ENCODE measurements around the gene ECM1.

The ECM1 gene

DNA sequence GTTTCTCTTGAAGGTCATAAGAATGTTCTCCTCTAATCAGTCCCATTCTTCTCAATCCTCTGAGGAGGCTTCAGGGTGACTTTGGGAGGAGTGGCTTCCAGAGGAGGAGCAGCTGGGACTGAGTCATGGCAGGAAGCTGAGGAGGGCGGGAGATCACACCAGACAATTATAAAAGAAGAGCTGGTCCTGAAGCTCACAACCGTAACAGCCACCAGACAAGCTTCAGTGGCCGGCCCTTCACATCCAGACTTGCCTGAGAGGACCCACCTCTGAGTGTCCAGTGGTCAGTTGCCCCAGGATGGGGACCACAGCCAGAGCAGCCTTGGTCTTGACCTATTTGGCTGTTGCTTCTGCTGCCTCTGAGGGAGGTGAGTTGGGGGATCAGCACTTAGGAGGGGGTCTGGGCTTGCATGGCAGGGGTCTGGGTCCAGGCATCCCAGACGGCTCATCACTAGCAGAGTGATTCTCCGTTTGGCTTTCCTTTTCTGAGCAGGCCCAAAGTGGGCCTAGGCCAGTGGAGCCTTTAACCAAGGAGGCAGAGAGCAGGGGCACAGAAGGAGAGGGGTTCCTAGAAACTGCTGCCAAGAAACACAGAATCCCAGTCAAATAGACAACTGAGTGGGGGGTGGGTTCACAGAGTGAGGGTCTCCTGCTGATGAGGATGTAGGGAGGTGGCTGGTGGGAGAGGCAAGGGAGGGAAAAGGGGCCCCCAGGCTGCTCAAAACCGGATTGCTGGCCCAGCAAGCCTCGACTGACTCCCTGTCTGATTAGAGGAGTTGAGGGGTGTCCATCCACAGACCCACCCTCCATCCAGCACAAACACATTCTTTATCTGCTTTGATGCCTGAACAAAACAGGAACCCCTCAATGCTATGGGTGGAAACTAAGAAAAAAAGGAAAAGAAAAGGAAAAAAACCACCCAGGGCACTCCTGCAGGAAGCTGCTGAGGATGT, at the start of gene ECM1:
TSS of gene ECM1 (plus strand) at position 198 of the 953 bp plus-strand sequence. CDS start at position 299, 101 bp downstream.
- no peak for FAIRE-seq

- peak; percentile 56 for FAIRE-seq
Measured at GRCh38 chr1:150464422-150464826, 43.5 kb upstream of the ECM1 start.

DNA sequence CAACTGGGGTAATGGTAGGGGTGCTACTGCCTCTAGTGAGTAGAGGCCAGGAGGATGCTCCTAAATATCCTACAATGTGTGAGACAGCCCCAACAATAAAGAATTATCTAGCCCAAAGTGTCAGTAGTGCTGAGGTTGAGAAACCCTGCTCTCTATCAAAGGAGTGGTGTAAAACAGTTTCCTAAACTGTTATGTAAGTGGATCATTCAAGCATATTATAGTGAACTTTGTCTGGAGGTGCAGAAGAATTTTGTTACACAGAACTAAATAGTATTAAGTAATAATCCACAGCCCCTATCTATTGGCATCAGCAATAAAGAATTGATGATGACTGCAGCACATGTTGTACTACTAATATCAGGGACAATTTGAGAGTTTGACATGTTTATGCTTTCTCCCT, 40.9 kb upstream of the ECM1 start:
- FAIRE-seq: no peak

GRCh38 chr1:150469291-150469690, 38.6 kb upstream of the ECM1 start:
- FAIRE-seq: no peak

- FAIRE-seq: no peak
Measured at GRCh38 chr1:150472601-150473200, 35.2 kb upstream of the ECM1 start.

- FAIRE-seq: no peak
Measured at GRCh38 chr1:150473659-150474058, 34.2 kb upstream of the ECM1 start.

GRCh38 chr1:150474869-150475268, 33.0 kb upstream of the ECM1 start:
- no peak for FAIRE-seq

GRCh38 chr1:150476754-150477153, 31.2 kb upstream of the ECM1 start:
- no peak for FAIRE-seq

GRCh38 chr1:150477320-150477719, 30.6 kb upstream of the ECM1 start:
- no peak for FAIRE-seq

DNA sequence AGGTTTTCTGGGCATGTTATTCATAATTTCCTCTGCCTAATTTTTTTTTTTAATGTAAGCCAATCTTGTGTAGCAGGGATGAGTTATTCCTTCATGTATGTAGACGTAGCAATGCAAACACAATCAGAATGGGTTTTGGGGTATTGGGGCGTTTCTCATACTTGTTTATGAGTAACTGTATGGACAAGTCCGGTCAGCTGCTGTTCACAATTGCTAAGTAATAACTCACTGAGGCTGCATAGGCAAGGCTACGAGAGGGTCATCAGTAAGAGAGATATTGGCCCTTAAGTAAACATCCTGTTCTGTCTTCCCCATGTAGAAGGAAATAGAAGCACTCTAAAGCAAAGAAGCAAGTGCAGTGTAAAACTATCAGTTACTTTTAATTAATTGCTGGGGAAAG, 30.2 kb upstream of the ECM1 start:
- FAIRE-seq: no peak

GRCh38 chr1:150479370-150479769, 28.5 kb upstream of the ECM1 start:
- no peak for FAIRE-seq

DNA sequence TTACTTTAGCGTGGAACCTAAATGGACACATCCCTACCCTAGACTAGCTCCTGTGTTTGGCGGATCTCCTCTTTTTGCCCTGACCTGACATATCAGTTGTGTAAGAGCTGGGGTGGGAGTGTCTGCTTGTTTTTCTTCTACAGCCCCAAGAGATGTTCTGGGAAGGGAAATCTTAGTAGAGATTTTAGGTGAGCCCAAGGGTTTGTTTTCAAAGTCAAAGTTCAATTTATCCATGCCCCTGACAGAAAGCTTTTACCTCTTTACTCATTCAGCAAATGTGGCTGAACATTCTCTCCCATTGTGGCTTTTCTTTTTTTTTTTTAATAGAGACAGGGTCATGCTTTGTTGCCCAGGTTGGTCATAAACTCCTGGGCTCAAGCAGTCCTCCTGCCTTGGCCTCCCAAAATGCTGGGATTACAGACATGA, 28.0 kb upstream of the ECM1 start:
- FAIRE-seq: no peak

DNA sequence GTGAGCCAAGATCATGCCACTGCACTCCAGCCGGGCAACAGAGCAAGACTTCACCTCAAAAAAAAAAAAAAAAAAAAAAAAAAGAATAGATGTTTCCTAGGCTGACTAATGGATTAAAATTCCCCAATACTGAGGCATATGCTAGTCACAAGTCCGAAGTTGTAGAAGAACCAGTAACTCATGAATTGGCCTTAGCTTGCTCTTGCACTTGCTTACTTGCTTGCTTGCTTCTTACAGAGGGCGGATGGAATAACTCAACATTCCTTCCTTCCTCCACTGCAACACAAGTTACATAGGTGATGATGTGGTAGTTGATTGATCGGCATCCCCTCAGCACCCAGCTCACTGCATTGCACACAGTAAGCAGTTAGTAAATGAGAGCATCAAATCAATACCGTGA, 23.5 kb upstream of the ECM1 start:
- FAIRE-seq: no peak

DNA sequence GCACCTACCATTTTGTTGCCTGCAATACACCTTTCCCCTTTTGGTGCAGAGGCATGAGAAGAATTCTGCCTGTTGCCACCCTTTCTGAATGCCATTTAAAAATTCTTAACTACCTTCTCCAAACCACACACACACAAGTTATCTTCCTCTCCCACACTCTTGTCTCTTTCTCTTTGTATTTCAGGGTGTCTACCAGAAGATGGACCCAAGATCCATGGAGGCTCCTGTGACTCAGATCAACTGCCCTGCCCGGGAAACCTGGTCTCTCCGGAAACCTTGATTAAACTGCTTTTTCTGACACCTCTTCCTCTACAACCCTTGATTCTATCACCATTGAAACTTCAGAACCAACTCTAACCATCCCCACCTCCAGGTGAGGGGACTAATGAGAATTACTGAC, 23.0 kb upstream of the ECM1 start:
- FAIRE-seq: no peak

DNA sequence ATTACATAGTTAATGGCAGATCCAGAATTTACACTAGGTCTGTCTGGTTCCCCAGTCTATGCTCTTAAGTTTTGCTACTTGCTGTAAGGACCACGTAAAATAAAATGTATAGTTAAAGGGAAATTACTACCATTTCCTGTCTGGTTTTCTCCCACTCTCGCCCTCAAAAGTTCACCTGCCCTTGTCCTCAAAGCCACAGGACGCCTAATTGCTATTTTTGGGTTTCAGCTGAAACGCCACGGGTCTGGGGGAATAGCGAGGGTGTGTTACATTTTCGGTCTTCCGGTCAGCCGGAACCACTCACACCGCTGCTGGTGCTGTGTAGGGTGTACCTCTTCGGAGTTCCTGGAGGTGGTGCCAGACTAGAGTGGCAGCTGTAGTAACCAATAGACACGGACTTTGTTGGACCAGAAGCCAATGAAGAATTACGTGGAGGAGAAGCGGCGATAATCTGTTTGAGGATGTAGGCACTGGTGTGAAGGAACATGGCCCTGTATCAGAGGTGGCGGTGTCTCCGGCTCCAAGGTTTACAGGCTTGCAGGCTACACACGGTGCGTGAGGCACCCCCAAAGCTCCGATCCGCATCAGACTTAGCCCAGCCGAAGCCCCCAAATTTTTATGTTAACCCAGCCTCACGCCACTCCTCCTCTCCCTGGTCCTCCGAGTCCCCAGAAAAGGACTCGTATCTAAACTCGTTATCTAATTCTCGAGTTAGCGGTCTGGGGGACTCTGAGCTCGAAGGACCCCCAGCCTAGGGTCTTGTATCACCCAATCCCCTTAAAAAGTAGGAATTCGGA, 20.7 kb upstream of the ECM1 start, which contains the start of gene TARS2:
TSS of gene TARS2 (plus strand) at position 454 of the 797 bp plus-strand sequence. CDS start at position 486, 32 bp downstream.
- FAIRE-seq: peak; percentile 82

DNA sequence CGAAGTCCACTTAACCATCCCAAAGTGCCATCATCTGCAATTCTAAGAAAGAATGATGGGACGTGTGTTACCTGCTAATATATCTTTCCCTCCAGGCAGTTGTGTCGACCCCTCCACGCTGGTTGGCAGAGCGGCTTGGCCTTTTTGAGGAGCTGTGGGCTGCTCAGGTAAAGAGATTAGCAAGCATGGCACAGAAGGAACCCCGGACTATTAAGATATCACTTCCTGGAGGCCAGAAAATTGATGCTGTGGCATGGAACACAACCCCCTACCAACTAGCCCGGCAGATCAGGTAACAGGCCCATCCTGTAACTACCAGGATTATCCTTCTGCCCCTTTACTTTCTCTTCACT, 20.2 kb upstream of the ECM1 start:
- FAIRE-seq: no peak

DNA sequence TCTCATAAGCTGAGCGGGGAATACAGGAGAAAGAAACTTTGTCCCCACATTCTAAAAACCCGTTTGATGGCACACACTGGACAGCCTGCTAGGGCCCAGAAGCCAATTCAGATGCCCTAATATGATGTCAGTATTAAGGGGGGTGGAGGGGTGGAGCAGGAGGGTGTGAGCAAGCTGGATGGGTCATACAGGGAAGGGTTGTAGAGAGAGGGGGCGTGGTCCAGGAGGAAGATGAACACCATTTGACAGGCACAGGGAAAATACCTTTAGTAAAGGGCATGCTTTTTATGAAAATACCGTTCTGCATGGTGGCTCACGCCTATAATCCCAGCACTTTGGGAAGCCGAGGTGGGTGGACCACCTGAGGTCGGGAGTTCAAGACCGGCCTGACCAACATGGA, 14.7 kb upstream of the ECM1 start:
- no peak for FAIRE-seq

DNA sequence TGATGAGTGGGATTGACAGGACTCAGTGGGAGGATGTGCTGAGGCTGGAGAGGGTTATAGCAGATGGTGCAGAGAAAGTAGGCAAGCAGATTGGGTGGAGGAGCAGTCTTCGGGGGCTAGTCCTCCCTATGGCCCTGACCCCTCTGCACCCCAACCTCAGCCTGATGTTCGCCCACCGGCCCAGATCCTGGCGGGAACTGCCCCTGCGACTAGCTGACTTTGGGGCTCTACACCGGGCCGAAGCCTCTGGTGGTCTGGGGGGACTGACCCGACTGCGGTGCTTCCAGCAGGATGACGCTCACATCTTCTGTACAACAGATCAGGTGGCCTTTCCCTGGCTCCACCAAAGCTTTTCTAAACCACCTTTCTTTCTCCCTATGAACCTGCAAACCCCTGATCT, 9.6 kb upstream of the ECM1 start:
- no peak for FAIRE-seq

GRCh38 chr1:150505431-150505830, 2.5 kb upstream of the ECM1 start:
- FAIRE-seq: no peak

DNA sequence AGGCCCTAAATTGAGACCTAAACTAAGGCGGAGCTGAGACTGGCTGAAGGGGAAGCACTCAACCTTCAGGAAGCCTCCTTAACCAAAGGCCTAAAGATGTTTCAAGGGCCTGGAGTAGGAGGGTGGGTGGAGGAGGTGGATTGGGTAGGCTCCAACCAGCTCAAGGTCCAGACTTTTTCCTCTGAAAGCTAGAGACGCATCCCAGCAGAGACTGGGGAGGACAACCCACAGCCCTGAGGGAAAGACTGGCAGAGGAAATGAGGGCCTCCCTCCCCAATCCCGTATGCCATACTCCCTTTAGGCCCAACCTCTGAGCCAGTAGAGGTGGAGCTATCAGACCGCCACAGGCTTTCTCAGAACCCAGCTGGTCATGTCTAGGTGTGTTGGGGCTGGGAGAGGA, 1.1 kb downstream of the ECM1 start:
- FAIRE-seq: no peak

DNA sequence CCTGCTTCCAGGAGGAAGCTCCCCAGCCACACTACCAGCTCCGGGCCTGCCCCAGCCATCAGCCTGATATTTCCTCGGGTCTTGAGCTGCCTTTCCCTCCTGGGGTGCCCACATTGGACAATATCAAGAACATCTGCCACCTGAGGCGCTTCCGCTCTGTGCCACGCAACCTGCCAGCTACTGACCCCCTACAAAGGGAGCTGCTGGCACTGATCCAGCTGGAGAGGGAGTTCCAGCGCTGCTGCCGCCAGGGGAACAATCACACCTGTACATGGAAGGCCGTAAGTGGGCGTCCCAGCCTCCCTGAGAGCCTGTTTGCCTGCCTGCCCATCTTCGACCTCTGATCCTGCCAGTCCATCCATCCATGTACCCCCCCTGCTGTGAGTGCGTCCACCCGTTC, 3.6 kb downstream of the ECM1 start:
- no peak for FAIRE-seq

- FAIRE-seq: no peak
Measured at GRCh38 chr1:150511985-150512660, 4.2 kb downstream of the ECM1 start.

- FAIRE-seq: no peak
Measured at GRCh38 chr1:150512846-150513245, 4.9 kb downstream of the ECM1 start.

Data from islet of Langerhans (tissue), 1 donor.